GM21390 (cell line): ENCODE results near the gene CSTPP1.
"Not testable (repeated sequence)": the region's sequence is repeated elsewhere in the genome, so short reads cannot be mapped to it uniquely, and the experiment has no call there.

Experiments
- ATAC-seq: cut with Tn5 transposase; IDR thresholded peaks from one replicate; pipeline ENCODE4 v1.9.1; 2021; ENCODE audit not compliant: unreplicated experiment

CSTPP1 gene

DNA sequence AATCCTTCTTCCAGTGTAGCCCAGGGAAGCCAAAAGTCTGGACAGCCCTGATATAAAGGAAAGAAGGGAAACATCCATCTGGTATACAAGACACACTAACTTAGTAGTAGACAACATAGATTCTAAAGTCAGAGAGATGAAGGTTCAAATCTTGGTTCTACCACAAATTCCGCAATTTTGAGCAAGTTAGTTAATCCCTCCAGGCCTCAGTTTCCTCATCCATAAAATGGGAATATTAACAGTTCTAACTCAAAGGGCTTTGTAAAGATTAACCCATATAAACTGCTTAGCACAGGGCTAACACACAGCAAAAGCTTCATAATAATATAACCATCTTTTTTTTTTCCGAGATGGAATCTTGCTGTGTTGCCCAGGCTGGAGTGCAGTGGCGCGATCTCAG lies 29.0 kb upstream of the CSTPP1 start:
- ATAC-seq = no peak

DNA sequence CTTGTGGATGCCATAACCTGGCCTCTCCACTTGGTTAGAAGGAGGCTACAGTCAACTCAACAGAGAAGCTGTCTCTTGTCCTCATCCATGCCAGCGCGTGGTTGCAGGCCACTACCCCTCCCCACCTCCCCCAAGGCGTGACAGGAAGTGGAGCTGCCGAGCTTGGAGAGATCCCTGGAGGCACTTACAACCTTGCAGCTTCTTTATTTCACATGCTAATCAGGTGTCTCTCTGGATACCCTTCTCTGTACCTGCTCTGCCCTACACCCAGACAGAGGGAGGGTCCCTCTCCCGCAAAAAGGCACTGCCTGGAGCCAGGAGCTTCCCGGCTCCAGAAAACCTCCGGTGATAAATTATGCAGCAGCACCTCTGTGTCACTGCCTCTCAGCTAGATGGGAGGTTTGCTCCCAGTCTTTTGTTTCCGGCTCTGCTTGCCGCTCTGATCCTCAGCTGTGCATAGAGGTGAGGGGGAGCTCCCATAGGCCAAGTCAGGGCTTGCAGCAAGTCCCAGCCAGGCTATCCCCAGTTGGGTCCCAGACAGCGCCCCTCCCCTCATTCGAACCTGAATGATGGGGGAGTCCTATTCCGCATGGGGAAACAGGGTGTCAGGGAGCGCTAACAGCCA lies 23.9 kb upstream of the CSTPP1 start:
- no peak for ATAC-seq

DNA sequence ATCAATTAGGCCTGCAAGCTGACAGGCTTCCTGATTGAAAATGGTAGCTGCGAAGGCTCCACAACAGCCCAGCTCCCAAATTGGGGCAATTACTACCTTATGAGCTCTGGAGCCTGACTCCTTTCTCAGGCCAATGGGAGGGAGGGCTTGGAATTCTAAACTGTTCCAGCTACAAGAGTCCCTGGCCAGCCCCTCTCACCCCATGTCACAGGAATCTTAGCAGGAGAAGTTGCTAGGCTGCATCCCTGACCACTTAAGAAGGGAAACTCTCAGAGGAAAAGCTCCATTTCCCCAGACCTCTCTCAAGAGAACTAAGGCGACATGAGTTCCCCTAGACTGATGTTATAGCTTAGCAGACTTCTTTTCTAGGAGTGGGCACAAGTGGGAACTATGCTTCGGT lies 23.1 kb upstream of the CSTPP1 start:
- ATAC-seq = no peak

DNA sequence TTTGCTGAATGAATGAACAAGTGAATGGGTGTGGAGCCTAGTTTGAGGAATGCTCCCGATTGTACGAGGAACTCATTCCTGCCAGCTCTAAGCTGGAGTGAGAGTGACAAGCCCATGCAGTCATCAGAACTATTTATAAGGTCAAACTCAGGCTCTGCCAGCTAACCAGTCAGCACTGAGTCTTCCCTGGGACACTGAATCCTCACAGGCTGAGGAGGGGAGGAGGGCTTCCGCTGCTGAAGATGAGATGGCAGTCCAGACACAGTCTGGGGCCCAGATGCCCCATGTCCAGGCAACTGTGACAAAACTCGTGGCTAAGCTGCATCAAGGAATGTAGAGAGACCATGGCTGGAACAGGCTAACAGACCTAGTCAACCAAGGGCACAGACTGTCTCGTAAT lies 22.2 kb upstream of the CSTPP1 start:
- ATAC-seq = no peak

DNA sequence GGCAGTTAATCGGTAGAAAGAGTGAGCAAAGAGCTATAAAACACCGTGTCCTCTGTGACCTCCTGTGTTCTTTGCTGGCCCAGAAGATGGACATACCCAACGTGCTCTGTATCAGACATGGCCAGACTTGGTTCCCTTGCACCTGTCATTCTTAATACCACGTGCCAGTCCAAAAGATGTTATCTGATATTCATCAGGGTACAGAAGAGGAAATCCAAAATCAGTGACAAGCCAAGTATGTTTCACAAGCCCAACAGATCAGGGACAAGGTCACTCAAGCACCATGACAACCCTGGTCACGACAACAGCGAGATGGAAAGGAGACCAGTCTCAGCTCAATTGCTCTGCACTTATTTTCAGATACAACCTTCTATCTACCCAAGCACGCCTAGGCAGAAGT lies 21.7 kb upstream of the CSTPP1 start:
- ATAC-seq = no peak

DNA sequence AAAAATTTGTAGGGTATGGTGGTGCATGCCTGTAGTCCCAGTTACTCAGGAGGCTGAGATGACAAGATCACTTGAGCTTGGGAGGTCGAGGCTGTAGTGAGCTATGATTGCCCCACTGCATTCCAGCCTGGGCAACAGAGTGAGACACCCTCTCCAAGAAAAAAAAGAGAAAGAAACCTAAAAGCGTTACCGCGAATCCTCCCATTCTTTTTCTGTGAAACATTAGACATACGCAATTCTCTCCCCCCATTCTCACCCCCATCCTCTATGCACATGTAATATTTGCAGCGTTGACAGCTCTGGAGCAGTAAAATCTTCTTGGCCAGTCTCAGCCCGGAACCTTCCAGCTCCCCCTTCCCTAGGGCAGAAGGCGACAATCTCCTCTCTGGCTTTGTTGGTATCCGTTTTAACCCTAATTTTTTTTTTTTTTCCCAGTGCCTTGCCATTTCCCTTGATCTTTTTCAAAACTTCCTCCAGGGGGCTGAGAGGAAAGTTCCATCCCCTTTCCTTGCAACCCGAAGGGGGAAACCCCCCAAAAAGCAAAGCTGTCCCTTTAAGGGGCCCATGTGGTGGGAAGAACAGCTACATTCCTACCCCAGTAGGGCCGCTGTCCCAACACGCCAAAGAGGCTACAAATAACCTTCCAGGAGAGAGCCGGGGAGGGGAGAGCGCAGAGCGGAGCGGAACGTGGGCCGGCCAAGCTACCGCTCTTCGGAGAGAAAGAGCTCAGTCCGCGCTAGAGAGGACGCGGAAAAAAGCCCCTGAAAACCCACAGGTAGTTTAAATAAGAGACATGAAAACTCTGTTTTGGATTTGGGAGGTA lies 20.1 kb upstream of the CSTPP1 start:
- no peak for ATAC-seq

DNA sequence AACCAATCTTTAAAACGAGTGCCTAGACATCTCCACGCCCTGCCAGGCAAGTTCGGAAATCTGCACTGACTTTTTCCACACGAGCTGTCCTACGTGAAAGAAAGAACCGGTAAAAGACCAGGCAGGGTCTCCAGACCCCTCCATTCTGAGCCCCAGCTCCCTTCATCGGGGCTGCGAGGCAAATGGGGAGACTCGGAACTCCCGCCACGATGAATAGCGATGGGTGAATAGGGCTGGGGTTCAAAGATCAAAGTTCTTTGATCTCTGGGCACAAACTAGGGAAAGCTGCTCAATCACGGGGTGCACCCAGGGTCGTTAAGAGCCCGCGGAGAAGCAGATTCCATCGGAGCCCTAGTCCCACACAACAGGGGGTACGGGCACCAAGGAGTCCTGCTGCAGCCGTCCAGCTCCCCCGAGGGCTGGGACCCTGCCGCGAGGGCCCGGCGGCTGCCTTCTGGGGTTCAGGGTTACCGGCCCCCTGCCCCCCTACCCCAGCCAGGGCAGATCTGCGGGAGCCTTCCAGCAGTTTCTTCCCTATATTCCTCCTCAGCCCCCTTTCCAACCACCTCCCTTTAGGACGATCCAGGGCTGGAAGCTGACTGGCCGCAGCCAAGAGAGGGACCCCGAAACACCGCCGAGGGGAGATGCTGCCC lies 19.3 kb upstream of the CSTPP1 start:
- no peak for ATAC-seq

DNA sequence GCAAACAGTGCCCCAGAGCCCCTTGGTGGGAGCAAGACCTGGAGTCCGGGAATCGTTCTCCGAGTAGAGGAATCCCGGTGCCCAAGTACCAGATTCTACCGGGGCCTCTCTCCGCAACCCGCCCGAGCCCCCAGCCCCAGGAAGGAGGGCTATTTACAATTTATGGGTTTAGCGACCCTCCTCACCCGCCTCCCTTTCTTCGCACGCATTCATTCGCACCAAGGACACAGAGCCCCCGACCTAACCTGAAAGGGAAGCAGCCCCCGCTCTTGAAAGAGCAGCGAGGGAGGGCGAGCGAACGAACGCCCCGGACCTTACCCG lies 18.8 kb upstream of the CSTPP1 start:
- no peak for ATAC-seq

DNA sequence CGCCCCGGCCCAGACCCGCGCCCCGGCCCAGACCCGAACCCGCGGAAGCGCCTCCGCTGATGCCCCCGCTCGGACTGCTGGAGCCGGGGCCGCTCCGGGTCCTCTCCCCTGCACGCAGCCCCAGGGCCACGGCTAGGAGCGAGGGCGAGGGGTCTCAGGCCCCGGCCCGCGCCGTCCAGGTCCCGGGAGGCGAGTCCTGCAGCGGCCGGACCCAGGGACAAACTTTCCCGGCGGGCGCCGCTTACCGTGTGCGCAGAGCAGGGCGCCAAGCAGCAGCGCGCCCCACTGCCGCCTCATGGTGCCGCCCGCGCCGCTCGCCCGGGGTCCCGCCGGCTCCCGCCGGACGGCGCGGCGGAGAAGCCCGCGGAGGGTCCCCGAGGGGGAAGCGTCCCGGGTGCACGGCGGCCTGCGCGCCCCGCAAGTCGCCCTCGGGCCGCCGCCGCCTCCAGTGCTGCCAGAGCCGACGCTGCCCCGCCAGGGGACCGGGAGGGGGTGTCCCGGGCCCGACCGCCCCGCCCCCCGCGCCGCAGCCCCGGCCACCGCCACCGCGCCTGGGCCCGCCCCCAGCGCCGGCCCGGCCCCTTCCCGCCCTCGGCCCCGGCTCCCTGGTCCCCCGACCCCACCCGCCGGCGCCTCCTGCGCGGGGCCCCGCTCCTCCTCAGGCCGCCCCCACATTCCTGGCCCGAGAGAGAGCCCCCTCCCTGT lies 18.3 kb upstream of the CSTPP1 start, which contains the start of gene LRP4:
Gene LRP4, minus strand, starts transcription at position 468 of the 705 bp plus-strand sequence. Its CDS starts 171 bp downstream, at position 297.
- peak; percentile 50 for ATAC-seq

DNA sequence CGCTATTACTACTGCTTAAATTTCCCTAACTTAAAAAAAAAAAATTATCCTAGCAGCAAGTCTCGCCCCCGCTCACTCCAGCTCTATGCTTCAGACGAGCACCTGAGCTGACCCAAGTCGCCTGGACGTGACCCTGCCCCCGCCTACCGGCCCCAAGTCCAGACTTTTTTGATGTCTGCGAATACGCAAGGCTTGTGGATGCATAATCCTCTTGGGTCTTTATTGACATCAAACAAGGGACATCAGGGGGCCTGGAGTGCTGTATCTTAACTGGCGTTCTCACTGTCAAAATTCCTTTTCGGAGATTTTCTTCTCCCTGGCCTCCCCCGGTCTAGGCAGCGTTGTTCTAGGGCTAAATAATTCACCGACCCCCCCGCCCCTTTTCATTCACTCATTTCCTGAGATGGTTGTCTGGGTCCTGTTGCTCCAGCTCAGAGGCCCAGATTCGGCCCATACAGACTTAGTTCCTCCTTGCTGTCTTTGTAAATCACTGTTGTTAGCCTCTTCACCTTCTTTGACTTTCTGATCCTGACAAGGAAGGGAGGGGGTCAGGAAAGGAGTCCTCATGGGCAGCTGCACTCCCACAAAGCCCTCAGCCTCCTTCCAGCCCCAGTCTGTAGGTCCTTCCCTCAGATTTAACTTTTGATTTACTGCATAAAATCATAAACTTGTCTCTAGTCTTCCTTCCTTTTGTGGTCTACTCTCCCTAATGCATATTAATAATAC lies 17.6 kb upstream of the CSTPP1 start:
- ATAC-seq = no peak

DNA sequence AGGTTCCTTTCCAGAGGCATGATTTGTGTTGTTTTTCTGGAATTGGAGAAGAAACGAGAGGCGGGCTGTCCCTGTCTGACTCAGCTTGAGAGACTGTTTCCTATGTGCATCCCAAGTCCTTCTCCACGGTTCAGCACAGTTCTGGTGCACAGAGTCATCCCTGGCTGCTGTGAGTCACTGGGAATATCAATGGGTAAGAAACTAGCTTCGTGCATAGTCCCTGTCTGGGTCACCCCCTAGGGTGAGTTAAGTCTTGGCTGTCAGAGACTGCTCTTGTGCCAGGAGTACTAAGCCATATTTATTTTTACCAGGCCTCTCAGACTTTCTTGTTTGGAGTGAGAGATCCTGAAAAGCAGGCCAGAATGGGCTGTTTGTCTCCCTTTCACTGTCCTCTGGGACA lies 15.8 kb upstream of the CSTPP1 start:
- no peak for ATAC-seq

DNA sequence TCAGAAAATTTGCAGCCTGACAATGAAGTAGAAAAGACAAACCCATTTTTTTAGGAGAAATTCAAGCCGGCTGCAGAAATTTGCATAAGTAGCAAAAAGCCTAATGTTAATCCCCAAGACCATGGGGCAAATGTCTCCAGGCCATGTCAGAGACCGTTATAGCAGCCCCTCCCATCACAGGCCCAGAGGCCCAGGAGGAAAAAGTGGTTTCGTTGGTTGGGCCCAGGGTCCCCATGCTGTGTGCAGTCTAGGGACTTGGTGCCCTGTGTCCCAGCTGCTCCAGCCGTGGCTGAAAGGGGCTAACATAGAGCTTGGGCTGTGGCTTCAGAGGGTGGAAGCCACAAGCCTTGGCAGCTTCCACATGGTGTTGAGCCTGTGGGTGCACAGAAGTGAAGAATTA lies 8.6 kb upstream of the CSTPP1 start:
- not testable (repeated sequence) for ATAC-seq

DNA sequence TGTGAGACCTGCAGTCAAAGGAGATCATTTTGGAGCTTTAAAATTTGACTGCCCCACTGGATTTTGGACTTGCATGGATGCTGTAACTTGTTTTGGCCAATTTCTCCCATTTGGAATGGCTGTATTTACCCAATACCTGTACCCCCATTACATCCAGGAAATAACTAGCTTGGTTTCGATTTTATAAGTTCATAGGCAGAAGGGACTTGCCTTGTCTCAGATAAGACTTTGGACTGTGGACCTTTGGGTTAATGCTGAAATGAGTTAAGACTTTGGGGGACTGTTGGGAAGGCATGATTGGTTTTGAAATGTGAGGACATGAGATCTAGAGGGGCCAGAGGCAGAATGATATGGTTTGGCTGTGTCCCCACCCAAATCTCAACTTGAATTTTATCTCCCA lies 7.9 kb upstream of the CSTPP1 start:
- ATAC-seq = not testable (repeated sequence)

DNA sequence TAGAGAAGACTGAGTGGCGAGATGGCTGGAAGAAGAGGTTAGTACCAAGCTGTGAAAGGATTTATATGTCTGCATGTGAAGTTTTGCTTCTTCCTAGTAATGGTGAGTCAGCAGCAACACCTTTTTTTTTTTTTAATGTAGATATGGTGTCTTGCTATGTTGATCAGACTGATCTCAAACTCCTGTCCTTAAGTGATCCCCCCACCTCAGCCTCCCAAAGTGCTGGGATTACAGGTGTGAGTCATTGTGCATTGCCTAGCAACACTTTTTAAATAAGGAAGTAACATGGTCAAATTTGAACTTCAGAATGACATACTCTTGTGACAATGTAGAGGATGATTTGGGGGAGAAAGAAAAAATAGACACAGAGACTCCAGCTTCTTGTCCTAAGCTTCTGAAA lies 6.5 kb upstream of the CSTPP1 start:
- no peak for ATAC-seq

DNA sequence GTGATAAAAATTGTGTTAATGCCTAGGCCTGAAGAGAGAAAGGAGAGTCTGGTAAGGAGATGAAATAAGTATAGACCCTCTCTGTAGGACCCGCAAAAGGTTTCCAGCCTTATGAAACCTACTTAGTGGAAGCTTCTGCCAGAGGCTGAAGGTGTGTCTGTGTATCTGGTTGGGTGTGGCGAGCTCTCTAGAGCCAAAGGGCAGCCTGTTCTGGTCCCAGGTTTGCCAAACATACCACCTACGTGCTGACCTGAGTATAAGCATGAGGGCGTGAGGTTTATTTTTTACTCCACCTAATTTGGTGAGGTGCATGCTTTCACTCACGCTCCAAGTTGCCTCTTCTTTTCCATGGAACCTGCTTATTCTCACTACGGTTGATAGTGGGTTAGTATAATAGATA lies 5.6 kb downstream of the CSTPP1 start:
- ATAC-seq = no peak

DNA sequence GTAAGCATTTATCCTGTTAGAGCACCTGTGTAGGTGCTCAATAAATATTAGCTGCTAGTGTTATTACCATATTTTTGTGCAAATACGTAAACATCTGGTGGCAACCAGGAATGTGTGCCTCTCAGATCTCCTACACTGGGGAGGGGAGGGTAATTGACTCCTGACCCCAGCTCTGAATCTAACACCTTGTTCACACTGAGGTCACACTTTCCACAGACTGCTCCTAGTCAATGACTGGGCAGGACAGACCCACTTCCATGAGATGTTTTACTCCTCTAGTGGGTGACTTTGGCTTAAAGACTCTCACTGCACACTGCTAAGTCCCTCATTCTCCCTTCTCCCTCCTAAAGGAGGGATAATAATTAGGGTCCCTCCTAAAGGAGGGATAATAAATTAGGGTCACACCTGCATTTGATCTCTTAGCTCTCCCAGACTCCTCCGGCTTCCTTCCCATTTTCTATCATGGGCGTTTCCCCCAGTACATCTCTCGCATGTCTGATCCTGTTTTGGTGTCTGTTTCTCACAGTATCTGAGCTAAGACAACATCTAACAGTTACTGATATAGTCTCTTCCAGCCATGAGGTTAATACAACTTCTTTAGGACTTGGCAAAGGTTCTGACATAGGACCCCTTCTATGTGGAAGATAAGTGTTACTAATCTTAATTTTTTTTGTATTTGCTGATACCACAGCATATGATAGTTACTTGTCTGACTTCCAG lies 8.0 kb downstream of the CSTPP1 start:
- no peak for ATAC-seq

DNA sequence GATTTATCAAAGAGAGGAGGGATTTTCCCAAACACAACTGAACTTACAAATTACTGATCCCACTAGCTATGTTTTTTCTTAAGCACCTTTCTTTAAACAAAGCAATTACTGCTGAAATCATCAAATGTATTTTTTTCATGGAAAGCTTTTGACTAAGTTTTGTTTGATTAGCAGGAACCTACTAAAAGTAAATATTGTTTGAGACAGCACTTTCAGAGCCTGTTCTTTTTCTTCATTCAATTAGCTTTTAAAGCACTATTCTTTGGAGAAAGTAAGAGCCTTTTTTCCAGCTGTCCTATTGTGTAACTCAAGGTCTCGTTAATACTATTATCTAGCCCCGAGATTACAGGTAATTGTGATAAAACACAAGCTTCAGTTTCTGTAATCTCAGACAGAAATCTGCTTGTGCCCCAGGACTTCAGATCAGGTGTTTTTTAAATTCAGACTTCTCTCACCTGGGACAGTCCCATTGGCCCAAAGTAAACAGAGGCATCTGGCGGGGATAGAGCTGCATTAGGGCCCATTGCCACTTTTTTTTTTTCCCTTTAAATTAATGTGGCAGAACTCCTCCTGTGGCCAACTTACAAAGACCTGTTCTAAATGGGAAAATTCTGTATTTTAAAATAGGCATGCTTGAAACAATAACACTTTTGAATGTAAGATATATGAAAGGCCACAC lies 11.0 kb downstream of the CSTPP1 start:
- ATAC-seq = no peak

DNA sequence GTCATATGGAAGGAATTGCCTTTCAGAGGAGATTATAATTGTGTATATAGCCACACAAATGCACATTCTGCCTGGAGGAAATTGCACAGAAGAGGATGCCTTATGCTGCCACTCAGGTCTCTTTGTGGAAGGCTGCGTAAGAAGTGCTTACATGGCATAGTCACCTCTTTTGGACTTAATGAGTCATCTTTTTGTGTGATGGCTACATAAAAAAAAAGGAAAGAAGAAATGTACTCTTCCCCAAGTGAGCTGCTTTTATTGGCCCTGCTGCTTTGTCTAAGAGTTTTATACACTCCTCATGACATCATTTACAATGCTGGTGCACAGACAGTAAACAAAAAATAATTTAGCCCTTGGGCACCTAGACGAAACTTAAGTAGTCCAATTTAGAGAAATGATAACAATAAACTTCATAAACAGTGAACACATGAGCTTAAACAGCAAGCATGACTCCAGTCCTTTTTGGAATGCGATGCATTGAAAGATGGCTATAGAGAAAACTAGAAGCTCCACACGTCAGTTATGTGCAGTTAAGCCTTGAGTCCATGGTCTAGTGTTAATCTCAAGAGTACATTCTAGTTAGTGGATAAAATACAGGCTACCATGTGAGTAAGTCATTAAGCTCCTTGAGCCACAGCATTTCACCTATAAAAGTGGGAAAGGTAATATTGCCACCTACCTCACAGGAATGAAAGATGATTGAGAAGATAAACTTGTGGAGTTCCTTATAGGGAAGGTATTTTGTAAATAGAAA lies 12.0 kb downstream of the CSTPP1 start:
- no peak for ATAC-seq

DNA sequence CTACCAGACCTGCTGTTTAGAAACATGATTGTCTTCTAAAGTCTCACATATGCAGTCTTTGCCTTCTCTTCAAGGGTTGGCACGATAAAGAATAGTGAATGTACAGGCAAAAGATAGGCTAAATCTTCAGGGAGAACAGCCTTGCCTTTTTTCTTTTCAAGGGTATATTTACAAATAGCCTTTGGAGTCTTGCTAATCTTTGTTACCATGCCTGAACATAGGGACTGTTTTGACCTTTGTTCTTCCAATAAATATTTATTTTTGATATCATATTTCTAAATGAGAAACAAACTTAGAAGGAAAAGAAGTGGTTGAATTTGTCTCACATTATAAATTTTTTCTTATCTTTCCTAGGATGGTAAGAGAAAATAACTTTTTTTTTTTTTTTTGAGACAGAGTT lies 12.7 kb downstream of the CSTPP1 start:
- ATAC-seq = no peak
